C4-2B (cell line): ENCODE measurements around the gene ZNRF3.

Experiments
- ZFX ChIP-seq: fragments of 450-650 bp; IDR thresholded peaks from 2 replicates; pipeline ENCODE4 v1.6.1; 2017
- TF ChIP-seq, protein P1 (sequence below): fragments of 450-650 bp; conservative IDR thresholded peaks from 2 replicates; pipeline ENCODE4 v1.5.1; 2017; ENCODE audit warnings: mild to moderate bottlenecking

DNA sequence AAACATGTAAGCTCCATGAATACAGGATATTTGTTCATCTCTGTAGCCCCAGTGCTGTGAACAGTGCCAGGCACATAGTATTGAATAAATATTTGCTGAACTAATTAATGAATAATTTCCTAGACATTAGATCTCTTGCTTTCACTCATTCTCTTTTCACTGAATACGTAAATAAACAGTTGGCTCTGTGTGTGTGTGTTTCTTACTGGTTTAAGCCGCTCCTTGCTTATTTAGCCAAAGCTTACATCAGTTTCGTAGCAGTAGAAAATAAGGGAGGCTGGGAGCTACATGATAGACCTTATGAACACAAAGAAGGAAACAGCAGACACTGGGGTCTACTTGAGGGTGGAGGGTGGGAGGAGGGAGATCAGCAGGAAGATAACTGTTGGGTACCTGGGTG, 206.7 kb downstream of the ZNRF3 start:
- TF ChIP-seq, protein P1, sequence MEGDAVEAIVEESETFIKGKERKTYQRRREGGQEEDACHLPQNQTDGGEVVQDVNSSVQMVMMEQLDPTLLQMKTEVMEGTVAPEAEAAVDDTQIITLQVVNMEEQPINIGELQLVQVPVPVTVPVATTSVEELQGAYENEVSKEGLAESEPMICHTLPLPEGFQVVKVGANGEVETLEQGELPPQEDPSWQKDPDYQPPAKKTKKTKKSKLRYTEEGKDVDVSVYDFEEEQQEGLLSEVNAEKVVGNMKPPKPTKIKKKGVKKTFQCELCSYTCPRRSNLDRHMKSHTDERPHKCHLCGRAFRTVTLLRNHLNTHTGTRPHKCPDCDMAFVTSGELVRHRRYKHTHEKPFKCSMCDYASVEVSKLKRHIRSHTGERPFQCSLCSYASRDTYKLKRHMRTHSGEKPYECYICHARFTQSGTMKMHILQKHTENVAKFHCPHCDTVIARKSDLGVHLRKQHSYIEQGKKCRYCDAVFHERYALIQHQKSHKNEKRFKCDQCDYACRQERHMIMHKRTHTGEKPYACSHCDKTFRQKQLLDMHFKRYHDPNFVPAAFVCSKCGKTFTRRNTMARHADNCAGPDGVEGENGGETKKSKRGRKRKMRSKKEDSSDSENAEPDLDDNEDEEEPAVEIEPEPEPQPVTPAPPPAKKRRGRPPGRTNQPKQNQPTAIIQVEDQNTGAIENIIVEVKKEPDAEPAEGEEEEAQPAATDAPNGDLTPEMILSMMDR, result no peak
- no peak for TF ChIP-seq ZFX
